GM18951 (cell line): ENCODE data around the gene PLA2G2D.

Source experiments
- POLR2A ChIP-seq: IDR thresholded peaks from 4 replicates; pipeline ENCODE4 v1.6.1; 2011; ENCODE audit warnings: mild to moderate bottlenecking; ENCODE audit not compliant: insufficient read length, insufficient read depth; ENCODE audit errors: extremely low read depth
- in situ Hi-C: fragments of 300-500 bp; cut with MboI; formaldehyde crosslinking; loops from one replicate; pipeline ENCODE4 v1.12.0; 2022; ENCODE audit warnings: low sequenced_read_pairs, mixed read lengths, inconsistent platforms; ENCODE audit not compliant: unreplicated experiment

Gene PLA2G2D

GRCh38 chr1:20151906-20152598 lies 32.7 kb upstream of the PLA2G2D start:
- in situ Hi-C loops: loop anchor here (25.0 kb wide), 1 partner anchor 240 kb away; the partner anchor contains the start of gene PLA2G2E

DNA sequence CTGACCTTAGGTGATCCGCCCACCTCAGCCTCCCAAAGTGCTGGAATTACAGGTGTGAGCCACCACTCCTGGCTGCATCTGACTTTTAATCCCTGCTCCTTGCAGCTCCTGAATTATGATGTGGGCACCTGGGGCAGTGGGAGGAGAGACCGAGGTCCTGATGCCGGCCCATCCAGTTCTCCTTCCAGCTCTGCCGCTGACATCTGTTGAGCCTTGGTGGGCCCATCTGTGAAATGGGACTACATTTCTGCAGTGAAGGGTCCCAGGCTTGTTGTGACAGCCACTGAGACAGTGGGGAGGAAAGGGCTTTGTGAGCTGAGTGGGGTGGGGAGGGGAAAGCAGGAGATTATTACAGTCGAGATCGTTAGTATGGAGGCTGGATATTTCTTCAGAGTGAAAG lies 31.6 kb upstream of the PLA2G2D start:
- in situ Hi-C loops: loop anchor here (25.0 kb wide), 1 partner anchor 239 kb away; the partner anchor contains the start of gene PLA2G2E
- no peak for TF ChIP-seq POLR2A

More at GRCh38 chr1:20151906-20152598, 32.7 kb upstream of the PLA2G2D start:
- TF ChIP-seq POLR2A: no peak

DNA sequence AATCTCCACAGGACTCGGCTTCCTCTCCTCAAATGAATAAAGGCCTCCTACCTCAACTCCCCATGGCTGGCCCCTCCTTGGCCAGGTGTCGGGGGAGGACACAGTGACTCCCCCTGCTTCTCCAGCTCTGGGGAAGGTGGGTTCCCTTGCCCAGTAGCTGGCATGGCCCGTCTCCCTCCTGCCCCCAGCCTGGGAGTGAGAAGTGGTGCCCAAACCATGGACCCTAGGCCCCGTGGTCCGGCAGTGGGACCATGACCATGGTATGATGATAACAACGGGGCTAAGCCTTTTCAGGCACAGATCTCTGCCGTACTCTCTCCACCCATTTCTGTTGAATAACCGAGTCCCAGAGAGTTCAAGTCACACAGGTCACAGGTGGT lies 31.0 kb upstream of the PLA2G2D start:
- TF ChIP-seq POLR2A: no peak
- in situ Hi-C loops: loop anchor here (25.0 kb wide), 1 partner anchor 238 kb away; the partner anchor contains the start of gene PLA2G2E

DNA sequence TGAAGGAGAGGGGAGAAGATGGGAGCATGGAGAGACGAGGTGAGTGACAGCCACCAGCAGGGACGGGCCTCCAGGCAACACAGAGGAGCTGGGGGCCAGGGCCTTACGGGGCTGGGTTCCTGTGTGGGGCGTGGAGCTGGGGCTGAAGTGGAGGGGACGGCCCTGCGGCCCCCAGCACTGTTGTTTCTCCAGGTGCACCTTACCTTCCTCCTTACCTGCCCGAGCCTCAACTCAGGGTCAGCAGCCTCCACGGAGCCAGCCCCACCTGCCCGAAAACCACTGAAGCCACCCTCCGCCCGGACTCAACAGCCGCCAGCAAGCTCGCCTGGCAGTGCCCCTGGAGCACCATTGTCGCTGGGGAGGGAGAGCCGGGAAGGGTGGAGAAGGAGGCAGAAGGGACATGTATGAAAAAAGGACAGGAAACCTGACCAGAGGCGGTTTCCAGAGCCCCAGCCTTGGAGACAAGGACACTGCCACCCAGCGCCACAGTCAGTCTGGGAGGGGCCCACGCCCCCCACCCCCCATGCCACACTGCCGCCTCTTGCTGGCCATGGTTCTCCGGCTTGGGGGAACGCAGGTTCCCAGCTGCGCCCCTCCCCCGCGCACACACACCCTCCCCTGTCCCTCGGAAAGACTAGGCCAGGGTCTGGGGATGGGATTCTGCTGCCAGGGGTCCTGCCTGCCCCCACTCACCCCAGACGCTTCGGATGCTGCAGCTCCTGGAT lies 30.4 kb upstream of the PLA2G2D start:
- in situ Hi-C loops: loop anchor here (25.0 kb wide), 1 partner anchor 237 kb away; the partner anchor contains the start of gene PLA2G2E
- no peak for TF ChIP-seq POLR2A

GRCh38 chr1:20148571-20149500 lies 29.5 kb upstream of the PLA2G2D start:
- TF ChIP-seq POLR2A: no peak
- in situ Hi-C loops: no loop called here

GRCh38 chr1:20147846-20148570 lies 28.7 kb upstream of the PLA2G2D start:
- in situ Hi-C loops: no loop called here
- TF ChIP-seq POLR2A: no peak

DNA sequence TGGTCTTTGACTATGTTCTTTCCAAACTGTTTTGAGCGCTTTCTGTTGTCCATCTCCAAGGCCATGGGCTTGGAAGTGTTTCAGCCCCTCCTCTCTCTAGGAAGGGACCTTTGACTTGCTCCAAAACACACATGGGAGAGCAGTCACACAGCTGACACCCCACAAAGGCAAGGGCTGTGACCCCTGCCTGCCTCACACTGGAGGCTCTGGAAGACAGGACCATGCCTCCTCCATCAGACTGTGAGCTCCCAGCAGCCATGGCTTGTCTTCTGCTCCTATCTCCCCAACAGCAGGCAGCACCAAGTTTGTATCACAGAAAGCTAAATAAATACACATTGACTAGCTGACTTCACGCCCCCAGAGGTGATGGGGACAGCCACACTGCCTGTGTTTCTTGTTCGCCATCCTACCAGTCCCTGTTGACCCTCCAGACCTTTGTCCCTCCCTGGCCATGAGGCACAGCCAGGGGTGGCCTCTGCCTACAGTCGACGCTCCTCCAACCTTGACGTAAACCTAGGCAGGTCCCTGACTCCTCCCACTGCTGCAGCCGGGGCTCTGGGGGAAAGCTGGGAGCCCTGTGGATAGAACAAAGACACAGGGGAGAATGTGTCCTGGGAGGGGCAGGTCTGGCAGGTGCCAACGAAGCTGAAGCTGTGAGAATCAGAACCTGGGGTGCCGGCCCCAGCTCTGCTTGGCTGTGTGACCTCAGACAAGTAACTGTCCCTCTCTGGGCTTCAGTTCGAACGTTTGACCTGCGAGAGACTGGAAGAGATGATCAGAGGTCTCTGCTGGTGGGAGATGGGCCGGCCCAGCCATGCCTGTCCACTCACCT lies 24.6 kb upstream of the PLA2G2D start:
- in situ Hi-C loops: no loop called here
- TF ChIP-seq POLR2A: no peak

DNA sequence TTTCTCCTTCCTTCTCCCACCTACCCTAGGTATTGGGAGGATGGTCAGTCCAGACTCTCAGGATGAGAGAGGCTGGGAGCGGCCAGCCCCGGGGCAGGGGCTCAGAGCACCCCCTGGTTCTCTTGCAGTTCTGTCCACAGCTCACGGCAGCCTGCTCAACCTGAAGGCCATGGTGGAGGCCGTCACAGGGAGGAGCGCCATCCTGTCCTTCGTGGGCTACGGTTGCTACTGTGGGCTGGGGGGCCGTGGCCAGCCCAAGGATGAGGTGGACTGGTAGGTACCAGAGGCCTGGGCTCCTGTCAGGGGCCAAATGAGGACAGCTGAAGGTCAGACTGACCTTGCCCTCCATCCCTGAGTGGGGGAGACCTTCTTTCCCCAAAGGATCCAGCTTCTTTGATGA lies 24.0 kb upstream of the PLA2G2D start:
- in situ Hi-C loops: no loop called here
- TF ChIP-seq POLR2A: no peak

- in situ Hi-C loops: no loop called here
- TF ChIP-seq POLR2A: no peak
Measured at GRCh38 chr1:20142001-20142710, 22.8 kb upstream of the PLA2G2D start.

DNA sequence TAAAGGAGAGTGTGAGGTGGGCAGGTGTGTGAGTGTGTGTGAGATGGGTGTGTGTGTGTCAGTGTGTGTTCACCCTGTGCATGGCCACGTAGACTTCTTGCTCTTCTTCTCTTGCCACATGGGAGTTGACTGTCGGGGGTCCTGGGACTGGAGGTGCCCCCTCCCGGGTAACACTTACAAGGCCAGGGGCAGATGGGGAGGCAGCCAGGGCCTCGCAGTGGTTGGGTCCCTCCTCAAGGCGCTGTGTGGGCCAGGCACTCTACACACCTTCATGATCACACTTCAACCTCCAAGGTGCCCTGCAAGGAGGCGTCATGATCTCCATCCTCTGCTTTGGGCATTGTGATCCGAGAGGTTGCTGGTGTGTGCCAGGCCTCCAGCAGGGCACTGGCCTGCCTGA lies 22.1 kb upstream of the PLA2G2D start:
- in situ Hi-C loops: no loop called here
- TF ChIP-seq POLR2A: no peak

DNA sequence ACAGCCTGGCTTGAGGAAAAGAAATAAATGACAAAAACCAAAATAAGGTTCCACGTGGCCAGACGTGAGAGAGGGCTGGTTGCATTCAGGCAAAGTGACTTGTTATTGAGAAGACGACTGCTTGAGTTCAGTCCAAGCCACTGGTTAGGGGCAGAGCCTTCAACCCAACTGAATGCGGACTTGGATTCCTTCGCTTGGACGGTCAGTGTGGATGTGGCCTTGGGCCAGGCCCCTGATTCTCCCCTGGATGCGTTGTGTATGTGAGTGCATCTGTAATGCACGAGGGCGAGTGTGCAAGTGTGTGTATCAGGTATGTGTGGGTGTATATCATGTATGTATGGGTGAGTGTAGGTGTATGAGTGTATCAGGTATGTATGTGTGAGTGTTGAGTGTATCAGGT lies 21.7 kb upstream of the PLA2G2D start:
- in situ Hi-C loops: no loop called here

More for the DNA sequence above, 21.7 kb upstream of the PLA2G2D start:
- TF ChIP-seq POLR2A: no peak
